ENCODE measurements around the gene SMYD3. TPM values are rescaled to one million over a fixed set of nuclear protein-coding genes. Genes with fewer than 3 reads are reported as not detected.

SMYD3 gene
- total and polyA plus RNA-seq, 2 of the 4 experiments (the other 2 are of a cell fraction), result 26.5 to 37.6 TPM

DNA sequence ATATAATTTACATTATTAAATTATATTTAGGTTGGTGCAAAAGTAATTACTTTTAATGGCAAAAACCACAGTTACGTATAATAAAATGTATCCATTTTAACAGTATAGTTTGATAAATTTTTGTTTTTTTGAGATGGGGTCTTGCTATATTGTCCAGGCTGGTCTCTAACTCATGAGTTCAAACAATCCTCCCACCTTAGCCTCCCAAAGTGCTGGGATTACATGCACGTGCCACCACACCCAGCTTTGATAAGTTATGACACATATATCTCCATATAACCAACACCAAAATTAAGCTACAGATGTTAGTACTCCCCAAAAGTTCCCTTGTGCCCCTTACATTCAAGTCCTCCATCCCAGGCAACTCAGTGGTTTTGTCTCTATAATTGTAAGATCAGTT, 163.1 kb downstream of the SMYD3 start:
- Histone ChIP-seq H3K4me3 (ENCODE audit: insufficient read depth, low read depth, low read length) (no peak overlapping the region), H3K4ac (ENCODE audit: low read depth, low read length) (no peak overlapping the region), H4K5ac (ENCODE audit: low read depth, low read length) (no peak overlapping the region), H3K27ac (ENCODE audit: insufficient read depth, low read length) (no peak overlapping the region), H4K8ac (ENCODE audit: low read depth in 2 of 2, low read length in 2 of 2) (no peak overlapping the region), H2AK5ac (ENCODE audit: low read depth, low read length) (no peak overlapping the region), H2AFZ (replicated peaks; ENCODE audit: low read length, poor library complexity) (no peak overlapping the region), H2BK15ac (ENCODE audit: low read depth, low read length) (no peak overlapping the region), H3K18ac (ENCODE audit: low read depth, low read length) (no peak overlapping the region), H4K91ac (ENCODE audit: insufficient read depth, low read depth, low read length) (no peak overlapping the region), H3K4me2 (ENCODE audit: low read depth, low read length) (no peak overlapping the region), H3K56ac (ENCODE audit: extremely low read depth, insufficient read depth, low read length) (no peak overlapping the region), H3K9me3 (ENCODE audit: control insufficient read depth, insufficient read depth, low read length) (peaks cover 3% of the 10 kb centered on the region; the same call in 1 of the 2 replicates), H3K23ac (ENCODE audit: low read depth, low read length) (no peak overlapping the region), H3K4me1 (ENCODE audit: control insufficient read depth, insufficient read depth, low read length) (no peaks in the 10 kb centered on the region), H3K9ac (ENCODE audit: low read depth, low read length) (no peak overlapping the region), H3K14ac (replicated peaks; ENCODE audit: low read depth, low read length) (no peak overlapping the region), H2BK20ac (ENCODE audit: low read depth, low read length) (no peak overlapping the region), H3K9me1 (ENCODE audit: insufficient read depth, low read length) (no peaks in the 10 kb centered on the region), H2BK5ac (ENCODE audit: low read depth, low read length, poor library complexity, severe bottlenecking) (no peak overlapping the region), H3K27me3 (ENCODE audit: control insufficient read depth, insufficient read depth, low read length) (no peaks in the 10 kb centered on the region), H3K36me3 (ENCODE audit: control insufficient read depth, insufficient read depth, low read length) (no peaks in the 10 kb centered on the region), H2AK9ac (replicated peaks; ENCODE audit: low read depth, low read length, poor library complexity) (no peak overlapping the region), H3K79me1 (ENCODE audit: low read depth in 1 of 2, low read length in 2 of 2) (no peaks in the 10 kb centered on the region), H2BK120ac (ENCODE audit: low read depth, low read length) (no peak overlapping the region), H4K20me1 (ENCODE audit: insufficient read depth, low read length) (no peaks in the 10 kb centered on the region)
- in situ Hi-C loops (cut with MboI; ENCODE audit: low sequenced_read_pairs), result no loop called here
- no peak for ATAC-seq (ENCODE audit: low read depth)
- dilution Hi-C loops (cut with HindIII; ENCODE audit: low sequenced_read_pairs, unreplicated experiment), result no loop called here
- 100% methylated on average over 1 of the region's 2 CpGs; no CpG with 5 or more reads in 1 of the 2 experiments for WGBS, 2 experiments (ENCODE audit: extremely low coverage in 2 of 2, insufficient read length in 1 of 2)
- DNase-seq, result no peak
- intact Hi-C loops (cut with micrococcal nuclease), result no loop called here
- TF ChIP-seq RCOR1 (IDR thresholded peaks at IDR 0.05; ENCODE audit: insufficient replicate concordance, low read length), result no peak
- ChIA-PET CTCF (no interaction called here), POLR2A (ENCODE audit: unreplicated experiment) (no interaction called here)
- BruUV-seq (replicated peaks), result no TSS peak
